Measurements from ENCODE around the gene PRDX5. TPM values are rescaled to one million over a fixed set of nuclear protein-coding genes. Genes with fewer than 3 reads are reported as not detected.
"Not testable (repeated sequence)": the region's sequence is repeated elsewhere in the genome, so short reads cannot be mapped to it uniquely, and the experiment has no call there.

PRDX5 gene
- total and polyA plus RNA-seq, 9 of the 15 experiments (the other 6 are each of a cell fraction or from before 2014, with no cell fraction given): 40.8 to 327 (median 204) TPM

- TF ChIP-seq SNRNP70 (optimal IDR thresholded peaks at IDR 0.05; ENCODE audit: low read depth, low read length): no peak
Observed at GRCh38 chr11:64306876-64307622, 10.9 kb upstream of the PRDX5 start (continued).

- ATAC-seq; DNase-seq (ENCODE audit: extremely low read depth in 1 of 4, low spot score in 3 of 4); POLR2A ChIA-PET; CTCF ChIA-PET (ENCODE audit: low intra/inter-chr PET ratio); H3K27ac ChIP-seq (ENCODE audit: extremely low read depth, low read depth, low read length); H3K9me3 ChIP-seq (replicated peaks; ENCODE audit: control insufficient read depth, insufficient read depth, low read depth, low read length); in situ Hi-C loops (cut with MboI); H3K9me1 ChIP-seq (ENCODE audit: control insufficient read depth, insufficient read depth, low read length); H3K27me3 ChIP-seq (ENCODE audit: control insufficient read depth in 2 of 2, insufficient read depth in 2 of 2, low read length in 2 of 2); H2AFZ ChIP-seq (ENCODE audit: low read depth, low read length); H3K4me3 ChIP-seq; H4K20me1 ChIP-seq (replicated peaks; ENCODE audit: control insufficient read depth, insufficient read depth, low read length); FAIRE-seq; BruUV-seq (replicated peaks): not testable (repeated sequence)
- intact Hi-C loops (cut with micrococcal nuclease): loop anchor here (10.0 kb wide), 2 partner anchors 63 to 473 kb away; partner anchors contain the start of genes FKBP2, MARK2 and PPP1R14B
- H3K9ac ChIP-seq (ENCODE audit: insufficient read depth in 1 of 2, low read depth in 2 of 2, low read length in 2 of 2): peak overlapping the region in 1 of 2 experiments; percentile 98; a peak in 1 of 4 replicates
- peak overlapping the region; percentile 100; the same call in 1 of the 2 replicates for H3K4me2 ChIP-seq (ENCODE audit: insufficient read depth, low read length)
- WGBS (ENCODE audit: insufficient coverage, low coverage, missing lambda C conversion rate): 70% methylated on average over 5 of the region's 5 CpGs
- peaks cover 29 to 45% of the 10 kb centered on the region in 2 experiments for H3K4me1 ChIP-seq (replicated peaks in 1 of 2; ENCODE audit: control insufficient read depth in 2 of 2, insufficient read depth in 2 of 2, low read length in 2 of 2)
- peaks cover 56% of the 10 kb centered on the region for H3K79me2 ChIP-seq (ENCODE audit: control insufficient read depth, insufficient read depth, low read length)
- H3K36me3 ChIP-seq (ENCODE audit: control insufficient read depth, insufficient read depth, low read length): peaks cover 38% of the 10 kb centered on the region
Observed at GRCh38 chr11:64307795-64308194, 10.1 kb upstream of the PRDX5 start.

- H3K36me3 ChIP-seq (ENCODE audit: control insufficient read depth, insufficient read depth, low read length): peaks cover 65% of the 10 kb centered on the region
- no peak for TF ChIP-seq AFF4 (CRISPR knock-in tag; IDR thresholded peaks at IDR 0.05)
- no peak for TF ChIP-seq FUS (optimal IDR thresholded peaks at IDR 0.05; ENCODE audit: low read depth, low read length)
- TF ChIP-seq PHB2 (IDR thresholded peaks at IDR 0.05; ENCODE audit: low read depth): no peak
- no peak for TF ChIP-seq FOS (IDR thresholded peaks at IDR 0.05; ENCODE audit: extremely low read depth, insufficient read length)
- TF ChIP-seq HMGN3 (IDR thresholded peaks at IDR 0.05; ENCODE audit: borderline replicate concordance, extremely low read depth, insufficient read length, low read depth, low read length): no peak
Observed at GRCh38 chr11:64312947-64313346, 5.0 kb upstream of the PRDX5 start.

More at GRCh38 chr11:64312947-64313346, 5.0 kb upstream of the PRDX5 start:
- H2AFZ ChIP-seq (ENCODE audit: low read depth, low read length): no peak overlapping the region
- H3K27me3 ChIP-seq (ENCODE audit: control insufficient read depth in 2 of 2, insufficient read depth in 2 of 2, low read length in 2 of 2): no peaks in the 10 kb centered on the region
- ATAC-seq (no peak), DNase-seq (ENCODE audit: extremely low read depth in 1 of 4, low spot score in 3 of 4) (no peak), FAIRE-seq (no peak)
- no peak overlapping the region; the same call in 2 of the 3 replicates for H3K27ac ChIP-seq (ENCODE audit: extremely low read depth, low read depth, low read length)
- no peaks in the 10 kb centered on the region for H3K9me3 ChIP-seq (replicated peaks; ENCODE audit: control insufficient read depth, insufficient read depth, low read depth, low read length)
- peak overlapping the region in 1 of 2 experiments; percentile 32; a peak in 2 of 4 replicates for H3K9ac ChIP-seq (ENCODE audit: insufficient read depth in 1 of 2, low read depth in 2 of 2, low read length in 2 of 2)
- WGBS (ENCODE audit: insufficient coverage, low coverage, missing lambda C conversion rate): 88% methylated on average over 10 of the region's 10 CpGs
- H4K20me1 ChIP-seq (replicated peaks; ENCODE audit: control insufficient read depth, insufficient read depth, low read length): no peaks in the 10 kb centered on the region; the same call in 1 of the 2 replicates
- intact Hi-C loops (cut with micrococcal nuclease): no loop called here
- no peak overlapping the region for H3K4me2 ChIP-seq (ENCODE audit: insufficient read depth, low read length)
- H3K4me1 ChIP-seq (replicated peaks in 1 of 2; ENCODE audit: control insufficient read depth in 2 of 2, insufficient read depth in 2 of 2, low read length in 2 of 2): peaks cover 0 to 49% of the 10 kb centered on the region in 2 experiments; a peak in 3 of 5 replicates
- peaks cover 46% of the 10 kb centered on the region for H3K79me2 ChIP-seq (ENCODE audit: control insufficient read depth, insufficient read depth, low read length)
- H3K9me1 ChIP-seq (ENCODE audit: control insufficient read depth, insufficient read depth, low read length): no peaks in the 10 kb centered on the region
- ChIA-PET CTCF (ENCODE audit: low intra/inter-chr PET ratio) (no interaction called here), POLR2A (interaction anchor here (0.5 kb wide), 1 partner anchor 118 kb away, joined by 5 read pairs; no protein-coding TSS in a partner anchor)
- in situ Hi-C loops (cut with MboI): no loop called here
- H3K4me3 ChIP-seq: no peak overlapping the region
- no TSS peak for BruUV-seq (replicated peaks)
